H1 (cell line): ENCODE measurements around the gene SERPINA1. TPM values are rescaled to one million over a fixed set of nuclear protein-coding genes. Genes with fewer than 3 reads are reported as not detected.

Experiments used
- CTCF ChIA-PET: fragments of 300-600 bp; sonication (Branson Sonifier 250); formaldehyde crosslinking; loops from one replicate; lab custom pipeline; 2021; ENCODE audit not compliant: partially characterized antibody; lab: Charles Lee
- POLR2A ChIA-PET: fragments of 300-600 bp; sonication (Branson Sonifier 250); formaldehyde crosslinking; loops from one replicate; lab custom pipeline; 2021; ENCODE audit warnings: inconsistent platforms; ENCODE audit not compliant: partially characterized antibody; lab: Charles Lee
- DNase-seq, 2 experiments: peaks; one replicate each; pipeline versions ENCODE4 v3.0.0 to v3.0.0-alpha.2; 2010 to 2022; ENCODE audit warnings: low spot score in 2 of 2, low read depth in 1 of 2, mixed read lengths in 1 of 2
- FAIRE-seq: peaks from 2 replicates; lab custom pipeline; 2011; peaks lifted over from hg19 to GRCh38; lab: Jason Lieb, UNC
- H2AFZ ChIP-seq: 2 replicates; pipeline ENCODE4 v1.8.1; 2012; ENCODE audit warnings: low read length, inconsistent platforms
- H2AK5ac ChIP-seq: 2 replicates; pipeline ENCODE4 v1.6.1; 2013; ENCODE audit warnings: low read depth, low read length
- H2BK120ac ChIP-seq: replicated peaks from 2 replicates; pipeline ENCODE3; 2013; ENCODE audit warnings: low read depth, low read length, inconsistent platforms
- H2BK12ac ChIP-seq: 2 replicates; pipeline ENCODE4 v1.6.1; 2013; ENCODE audit warnings: low read depth, low read length
- H2BK15ac ChIP-seq: 2 replicates; pipeline ENCODE4 v1.6.1; 2013; ENCODE audit warnings: low read length
- H2BK20ac ChIP-seq: 2 replicates; pipeline ENCODE4 v1.6.1; 2013; ENCODE audit warnings: low read length
- H2BK5ac ChIP-seq: 2 replicates; pipeline ENCODE4 v1.6.1; 2013; ENCODE audit warnings: low read depth, low read length
- H3K14ac ChIP-seq: 2 replicates; pipeline ENCODE4 v1.6.1; 2013; ENCODE audit warnings: inconsistent platforms; ENCODE audit not compliant: insufficient read length
- H3K18ac ChIP-seq: 2 replicates; pipeline ENCODE4 v1.6.1; 2013; ENCODE audit warnings: low read length; ENCODE audit errors: extremely low read depth
- H3K23ac ChIP-seq: 2 replicates; pipeline ENCODE4 v1.6.1; 2013; ENCODE audit warnings: inconsistent platforms; ENCODE audit not compliant: insufficient read length
- H3K23me2 ChIP-seq: 2 replicates; pipeline ENCODE4 v1.6.1; 2013; ENCODE audit warnings: low read depth, low read length
- H3K27ac ChIP-seq: 2 replicates; pipeline ENCODE4 v1.6.1; 2011; ENCODE audit warnings: low read depth, low read length, inconsistent platforms
- H3K27me3 ChIP-seq, 4 experiments: replicated peaks in 1 of 4; 1 replicate in 1 of 4; 2 replicates in 3 of 4; pipeline versions ENCODE4 v1.6.1 to v1.8.1; 2011 to 2013; ENCODE audit warnings: low read length in 3 of 4, mild to moderate bottlenecking in 3 of 4, inconsistent platforms in 2 of 4, mixed read lengths in 2 of 4, moderate library complexity in 1 of 4; ENCODE audit not compliant: control insufficient read depth in 3 of 4, insufficient read depth in 3 of 4; ENCODE audit errors: extremely low read depth in 1 of 4
- H3K36me3 ChIP-seq, 4 experiments: 2 replicates each; pipeline versions ENCODE4 v1.6.1 to v1.8.1; 2011 to 2013; ENCODE audit warnings: mild to moderate bottlenecking in 4 of 4, low read length in 3 of 4, moderate library complexity in 2 of 4, control low read depth in 1 of 4, inconsistent platforms in 1 of 4; ENCODE audit not compliant: insufficient read depth in 4 of 4, control insufficient read depth in 2 of 4
- H3K4ac ChIP-seq: replicated peaks from 2 replicates; pipeline ENCODE3; 2013; ENCODE audit warnings: low read length, low read depth, mixed read lengths, inconsistent platforms; ENCODE audit not compliant: insufficient read length
- H3K4me1 ChIP-seq, 4 experiments: replicated peaks in 1 of 4; 1 replicate in 1 of 4; 2 replicates in 3 of 4; pipeline versions ENCODE4 v1.6.1 to v1.8.1; 2011 to 2013; ENCODE audit warnings: low read length in 3 of 4, inconsistent platforms in 2 of 4, mixed read lengths in 1 of 4; ENCODE audit not compliant: insufficient read depth in 4 of 4, control insufficient read depth in 3 of 4
- H3K4me2 ChIP-seq, 2 experiments: 2 replicates each; pipeline versions ENCODE4 v1.6.1 to v1.8.1; 2011 to 2013; ENCODE audit warnings: low read depth in 2 of 2, low read length in 2 of 2, control low read depth in 1 of 2, inconsistent platforms in 1 of 2, mild to moderate bottlenecking in 1 of 2; ENCODE audit not compliant: insufficient read depth in 1 of 2
- H3K4me3 ChIP-seq, 4 experiments: fragments of 200-600, 300-600 bp in 1 of 4; sonication (generic), shearing (Covaris generic), sonication (Bioruptor Twin) in 1 of 4; 2 replicates each; pipeline versions ENCODE4 v1.5.1 to v1.8.1; 2011 to 2016; ENCODE audit warnings: low read length in 4 of 4, low read depth in 3 of 4, control low read depth in 2 of 4, inconsistent platforms in 2 of 4, mild to moderate bottlenecking in 2 of 4, mixed read lengths in 1 of 4, moderate library complexity in 1 of 4; ENCODE audit not compliant: insufficient read depth in 2 of 4; ENCODE audit errors: extremely low read depth in 1 of 4
- H3K56ac ChIP-seq: replicated peaks from 2 replicates; pipeline ENCODE3; 2013; ENCODE audit warnings: low read depth, mild to moderate bottlenecking, mixed read lengths, low read length, inconsistent platforms; ENCODE audit not compliant: insufficient read length
- H3K79me1 ChIP-seq: 2 replicates; pipeline ENCODE4 v1.6.1; 2013; ENCODE audit warnings: low read depth, low read length, control low read depth
- H3K79me2 ChIP-seq, 2 experiments: 2 replicates each; pipeline versions ENCODE4 v1.6.1 to v1.8.1; 2012 to 2013; ENCODE audit warnings: low read length in 2 of 2, mild to moderate bottlenecking in 2 of 2, inconsistent platforms in 1 of 2; ENCODE audit not compliant: insufficient read depth in 2 of 2, control insufficient read depth in 1 of 2
- H3K9ac ChIP-seq, 4 experiments: replicated peaks in 1 of 4; 1 replicate in 1 of 4; 2 replicates in 3 of 4; pipeline versions ENCODE4 v1.6.1 to v1.8.1; 2011 to 2013; ENCODE audit warnings: low read depth in 3 of 4, low read length in 3 of 4, control low read depth in 2 of 4, mild to moderate bottlenecking in 2 of 4, moderate library complexity in 2 of 4, inconsistent platforms in 1 of 4; ENCODE audit errors: extremely low read depth in 1 of 4
- H3K9me3 ChIP-seq, 2 experiments: 2 replicates each; pipeline versions ENCODE4 v1.6.1 to v1.8.1; 2012 to 2013; ENCODE audit warnings: mild to moderate bottlenecking in 2 of 2, moderate library complexity in 2 of 2, control low read depth in 1 of 2, inconsistent platforms in 1 of 2, low read depth in 1 of 2, low read length in 1 of 2, mixed read lengths in 1 of 2; ENCODE audit not compliant: insufficient read depth in 2 of 2
- H4K20me1 ChIP-seq, 2 experiments: replicated peaks in 1 of 2; 2 replicates each; pipeline versions ENCODE3 to v1.8.1; 2011 to 2013; ENCODE audit warnings: inconsistent platforms in 2 of 2, low read length in 2 of 2, mild to moderate bottlenecking in 1 of 2; ENCODE audit not compliant: insufficient read depth in 2 of 2, control insufficient read depth in 1 of 2
- H4K5ac ChIP-seq: 2 replicates; pipeline ENCODE4 v1.6.1; 2013; ENCODE audit warnings: low read length, low read depth, mixed read lengths, inconsistent platforms; ENCODE audit not compliant: insufficient read length
- H4K8ac ChIP-seq: 2 replicates; pipeline ENCODE4 v1.8.0; 2013; ENCODE audit warnings: mild to moderate bottlenecking, moderate library complexity, low read length, inconsistent platforms; ENCODE audit not compliant: insufficient read depth; ENCODE audit errors: extremely low read depth
- H4K91ac ChIP-seq: replicated peaks from 2 replicates; pipeline ENCODE3; 2013; ENCODE audit warnings: low read length, mixed read lengths, inconsistent platforms; ENCODE audit not compliant: insufficient read length
- ASH2L ChIP-seq: fragments of 200-600, 300-600 bp; sonication (generic); IDR thresholded peaks from one replicate; pipeline ENCODE4 v1.7.1; 2017; ENCODE audit warnings: low read length
- CHD1 ChIP-seq: IDR thresholded peaks from 2 replicates; pipeline ENCODE4 v1.6.1; 2012; ENCODE audit warnings: low read depth, low read length, improper control_type of control experiment
- GABPA ChIP-seq: IDR thresholded peaks from 2 replicates; pipeline ENCODE4 v1.6.1; 2011; ENCODE audit warnings: mild to moderate bottlenecking, low read length, moderate library complexity, borderline replicate concordance; ENCODE audit not compliant: insufficient read depth
- HDAC2 ChIP-seq, 2 experiments: fragments of 300-600 bp in 1 of 2; sonication (generic) in 1 of 2; IDR thresholded peaks; 2 replicates each; pipeline ENCODE4 v1.6.1; 2011 to 2012; ENCODE audit warnings: low read depth in 2 of 2, low read length in 2 of 2, mild to moderate bottlenecking in 2 of 2, moderate library complexity in 2 of 2, borderline replicate concordance in 1 of 2, inconsistent platforms in 1 of 2
- KDM4A ChIP-seq: IDR thresholded peaks from one replicate; pipeline ENCODE4 v1.7.1; 2012; ENCODE audit warnings: low read depth, mild to moderate bottlenecking, moderate library complexity, low read length, inconsistent platforms; ENCODE audit not compliant: severe bottlenecking
- RAD21 ChIP-seq, 2 experiments: IDR thresholded peaks in 1 of 2; conservative IDR thresholded peaks in 1 of 2; 2 replicates each; pipeline ENCODE4 v1.6.1; 2011; ENCODE audit warnings: low read depth in 2 of 2, low read length in 2 of 2, improper control_type of control experiment in 1 of 2, inconsistent platforms in 1 of 2, mild to moderate bottlenecking in 1 of 2, moderate library complexity in 1 of 2
- SIN3A ChIP-seq, 2 experiments: IDR thresholded peaks in 1 of 2; conservative IDR thresholded peaks in 1 of 2; 2 replicates each; pipeline ENCODE4 v1.6.1; 2011 to 2012; ENCODE audit warnings: low read length in 2 of 2, improper control_type of control experiment in 1 of 2, low read depth in 1 of 2, mild to moderate bottlenecking in 1 of 2
- YY1 ChIP-seq: IDR thresholded peaks from 2 replicates; pipeline ENCODE4 v1.6.1; 2011; ENCODE audit warnings: low read depth, mild to moderate bottlenecking, low read length
- WGBS, 2 experiments: shearing (Covaris generic) in 1 of 2; methylation state at CpG; one replicate each; pipeline versions ENCODE4 v1.1.6 to v1.1.7; 2013 to 2015; ENCODE audit warnings: low lambda C conversion rate in 2 of 2, mixed read lengths in 2 of 2, inconsistent platforms in 1 of 2, low coverage in 1 of 2, missing lambda C conversion rate in 1 of 2; ENCODE audit not compliant: insufficient replicate concordance in 2 of 2, insufficient coverage in 1 of 2, insufficient read length in 1 of 2; ENCODE audit errors: extremely low coverage in 1 of 2, missing lambda C conversion rate in 1 of 2; 5-methylcytosine and 5-hydroxymethylcytosine counted together
- polyA plus RNA-seq, 7 experiments: library from polyadenylated mRNA; depleted of rRNA in 3 of 7; stranded (reverse) in 5 of 7; unstranded in 2 of 7; fragments of >200 nt in 5 of 7; fragments of 200-250 nt in 2 of 7; gene quantifications; 1 replicate in 5 of 7; 2 replicates in 1 of 7; 4 replicates in 1 of 7; pipeline versions ENCODE4 v1.2.1 to v1.2.3, GENCODE V29; 2011 to 2013; ENCODE audit warnings: missing spikeins in 2 of 7, mixed read lengths in 2 of 7
- total RNA-seq: library from RNA; stranded (reverse); fragmentation: NEBNext Ultra II Directional; extraction: Animal tissue kit (Norgen Biotek cat#: 25700); gene quantifications from 2 replicates; pipeline ENCODE4 v1.2.1, GENCODE V29; 2021

Gene SERPINA1
- total and polyA plus RNA-seq, 2 of the 8 experiments (the other 6 are each of a cell fraction or from before 2014, with no cell fraction given) = 0.08 TPM; not detected in 1

DNA sequence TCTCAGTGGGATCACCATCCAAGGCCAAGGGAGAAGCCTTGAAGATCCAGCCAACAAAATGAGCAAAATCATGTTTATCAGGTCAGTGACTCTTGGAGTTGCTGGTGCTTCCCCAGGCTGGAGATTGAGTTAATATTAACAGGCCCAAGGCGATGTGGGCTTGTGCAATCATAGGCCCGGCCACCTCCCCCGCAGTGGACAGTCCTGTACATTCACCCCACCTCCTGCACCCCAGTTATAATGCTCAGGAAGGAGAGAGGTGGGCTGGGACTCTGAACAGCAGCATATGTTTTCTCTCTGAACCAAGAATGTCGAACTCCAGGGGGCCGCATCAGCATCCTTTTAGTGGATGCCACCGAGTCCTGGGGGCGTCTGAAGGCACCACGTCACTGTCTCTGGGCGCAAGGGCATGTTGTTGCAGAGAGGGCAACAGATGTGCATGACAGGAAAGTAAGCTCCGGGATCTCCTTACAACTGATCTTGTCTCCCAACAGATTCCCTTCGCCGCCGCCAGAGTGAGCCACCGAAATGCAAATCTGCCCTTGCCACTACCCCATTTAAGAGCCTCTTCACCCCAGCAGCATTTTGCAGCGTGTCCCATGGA lies 33.1 kb downstream of the SERPINA1 start:
- ChIA-PET CTCF (interaction anchor here (0.6 to 2.7 kb wide), 18 partner anchors 9 to 302 kb away, joined by 3 to 15 read pairs (median 4); no protein-coding TSS in a partner anchor), POLR2A (interaction anchor here (1.0 kb wide), 1 partner anchor 10 kb away, joined by 3 read pairs; no protein-coding TSS in a partner anchor)
- H3K9me3 ChIP-seq = no peaks in the 10 kb centered on the region
- H3K4me3 ChIP-seq = no peak overlapping the region
- no peaks in the 10 kb centered on the region for H3K27me3 ChIP-seq
- H2BK20ac ChIP-seq = no peak overlapping the region
- DNase-seq (peak; percentile 56 to 61), FAIRE-seq (peak; percentile 88)
- no peak overlapping the region for H3K9ac ChIP-seq
- H3K56ac ChIP-seq = no peak overlapping the region
- no peaks in the 10 kb centered on the region for H3K79me1 ChIP-seq
- H3K79me2 ChIP-seq = no peaks in the 10 kb centered on the region
- no peak overlapping the region for H2AFZ ChIP-seq
- no peak overlapping the region for H4K5ac ChIP-seq
- H3K23me2 ChIP-seq = no peaks in the 10 kb centered on the region
- no peak overlapping the region for H2BK5ac ChIP-seq
- no peak overlapping the region for H2BK12ac ChIP-seq
- no peak overlapping the region for H3K23ac ChIP-seq
- 35% methylated on average over 15 of the region's 15 CpGs; no CpG with 5 or more reads in 1 of the 2 experiments for WGBS, 2 experiments
- no peak overlapping the region for H2AK5ac ChIP-seq
- no peak overlapping the region for H4K8ac ChIP-seq
- H2BK15ac ChIP-seq = 0 out of 2 replicates have a peak overlapping the region, but pooled peaks have one; percentile 76
- peaks cover 0 to 8% (median 3%) of the 10 kb centered on the region in 4 experiments; a peak in 1 of 7 replicates for H3K4me1 ChIP-seq
- no peak overlapping the region for H4K91ac ChIP-seq
- H3K36me3 ChIP-seq = no peaks in the 10 kb centered on the region
- no peak overlapping the region for H3K14ac ChIP-seq
- H2BK120ac ChIP-seq = no peak overlapping the region
- H4K20me1 ChIP-seq = no peaks in the 10 kb centered on the region
- no peak overlapping the region for H3K4ac ChIP-seq
- no peak overlapping the region; the same call in 1 of the 2 replicates for H3K18ac ChIP-seq
- no peak overlapping the region for H3K27ac ChIP-seq
- no peak overlapping the region for H3K4me2 ChIP-seq
- TF ChIP-seq GABPA (no peak), HDAC2 (IDR thresholded peaks at IDR 0.05; ENCODE audit: borderline replicate concordance in 1 of 2, low read depth in 2 of 2, low read length in 2 of 2) (no peak), YY1 (no peak), CHD1 (no peak), KDM4A (no peak), RAD21 (IDR thresholded peaks at IDR 0.05 in 1 of 2, conservative IDR thresholded peaks at IDR 0.05 in 1 of 2; ENCODE audit: low read depth in 2 of 2, low read length in 2 of 2) (peak; percentile 83 to 87), ASH2L (no peak), SIN3A (conservative IDR thresholded peaks at IDR 0.05 in 1 of 2, IDR thresholded peaks at IDR 0.05 in 1 of 2; ENCODE audit: low read depth in 1 of 2, low read length in 2 of 2) (0 out of 4 replicates have a peak, but pooled peaks of 1 of the 2 experiments have one; percentile 24)
